H1 (cell line): Measurements from ENCODE around the gene CD53. TPM values are rescaled to one million over a fixed set of nuclear protein-coding genes. Genes with fewer than 3 reads are reported as not detected.

Experiments
- CTCF ChIA-PET: fragments of 300-600 bp; sonication (Branson Sonifier 250); formaldehyde crosslinking; loops from one replicate; lab custom pipeline; 2021; ENCODE audit not compliant: partially characterized antibody; lab: Charles Lee
- POLR2A ChIA-PET: fragments of 300-600 bp; sonication (Branson Sonifier 250); formaldehyde crosslinking; loops from one replicate; lab custom pipeline; 2021; ENCODE audit warnings: inconsistent platforms; ENCODE audit not compliant: partially characterized antibody; lab: Charles Lee
- DNase-seq, 2 experiments: peaks; one replicate each; pipeline versions ENCODE4 v3.0.0 to v3.0.0-alpha.2; 2010 to 2022; ENCODE audit warnings: low spot score in 2 of 2, low read depth in 1 of 2, mixed read lengths in 1 of 2
- FAIRE-seq: peaks from 2 replicates; lab custom pipeline; 2011; peaks lifted over from hg19 to GRCh38; lab: Jason Lieb, UNC
- H2AFZ ChIP-seq: 2 replicates; pipeline ENCODE4 v1.8.1; 2012; ENCODE audit warnings: low read length, inconsistent platforms
- H2AK5ac ChIP-seq: 2 replicates; pipeline ENCODE4 v1.6.1; 2013; ENCODE audit warnings: low read depth, low read length
- H2BK120ac ChIP-seq: replicated peaks from 2 replicates; pipeline ENCODE3; 2013; ENCODE audit warnings: low read depth, low read length, inconsistent platforms
- H2BK12ac ChIP-seq: 2 replicates; pipeline ENCODE4 v1.6.1; 2013; ENCODE audit warnings: low read depth, low read length
- H2BK15ac ChIP-seq: 2 replicates; pipeline ENCODE4 v1.6.1; 2013; ENCODE audit warnings: low read length
- H2BK20ac ChIP-seq: 2 replicates; pipeline ENCODE4 v1.6.1; 2013; ENCODE audit warnings: low read length
- H2BK5ac ChIP-seq: 2 replicates; pipeline ENCODE4 v1.6.1; 2013; ENCODE audit warnings: low read depth, low read length
- H3K14ac ChIP-seq: 2 replicates; pipeline ENCODE4 v1.6.1; 2013; ENCODE audit warnings: inconsistent platforms; ENCODE audit not compliant: insufficient read length
- H3K18ac ChIP-seq: 2 replicates; pipeline ENCODE4 v1.6.1; 2013; ENCODE audit warnings: low read length; ENCODE audit errors: extremely low read depth
- H3K23ac ChIP-seq: 2 replicates; pipeline ENCODE4 v1.6.1; 2013; ENCODE audit warnings: inconsistent platforms; ENCODE audit not compliant: insufficient read length
- H3K23me2 ChIP-seq: 2 replicates; pipeline ENCODE4 v1.6.1; 2013; ENCODE audit warnings: low read depth, low read length
- H3K27ac ChIP-seq: 2 replicates; pipeline ENCODE4 v1.6.1; 2011; ENCODE audit warnings: low read depth, low read length, inconsistent platforms
- H3K27me3 ChIP-seq, 4 experiments: replicated peaks in 1 of 4; 1 replicate in 1 of 4; 2 replicates in 3 of 4; pipeline versions ENCODE4 v1.6.1 to v1.8.1; 2011 to 2013; ENCODE audit warnings: low read length in 3 of 4, mild to moderate bottlenecking in 3 of 4, inconsistent platforms in 2 of 4, mixed read lengths in 2 of 4, moderate library complexity in 1 of 4; ENCODE audit not compliant: control insufficient read depth in 3 of 4, insufficient read depth in 3 of 4; ENCODE audit errors: extremely low read depth in 1 of 4
- H3K36me3 ChIP-seq, 4 experiments: 2 replicates each; pipeline versions ENCODE4 v1.6.1 to v1.8.1; 2011 to 2013; ENCODE audit warnings: mild to moderate bottlenecking in 4 of 4, low read length in 3 of 4, moderate library complexity in 2 of 4, control low read depth in 1 of 4, inconsistent platforms in 1 of 4; ENCODE audit not compliant: insufficient read depth in 4 of 4, control insufficient read depth in 2 of 4
- H3K4ac ChIP-seq: replicated peaks from 2 replicates; pipeline ENCODE3; 2013; ENCODE audit warnings: low read length, low read depth, mixed read lengths, inconsistent platforms; ENCODE audit not compliant: insufficient read length
- H3K4me1 ChIP-seq, 4 experiments: replicated peaks in 1 of 4; 1 replicate in 1 of 4; 2 replicates in 3 of 4; pipeline versions ENCODE4 v1.6.1 to v1.8.1; 2011 to 2013; ENCODE audit warnings: low read length in 3 of 4, inconsistent platforms in 2 of 4, mixed read lengths in 1 of 4; ENCODE audit not compliant: insufficient read depth in 4 of 4, control insufficient read depth in 3 of 4
- H3K4me2 ChIP-seq, 2 experiments: 2 replicates each; pipeline versions ENCODE4 v1.6.1 to v1.8.1; 2011 to 2013; ENCODE audit warnings: low read depth in 2 of 2, low read length in 2 of 2, control low read depth in 1 of 2, inconsistent platforms in 1 of 2, mild to moderate bottlenecking in 1 of 2; ENCODE audit not compliant: insufficient read depth in 1 of 2
- H3K4me3 ChIP-seq, 4 experiments: fragments of 200-600, 300-600 bp in 1 of 4; sonication (generic), shearing (Covaris generic), sonication (Bioruptor Twin) in 1 of 4; 2 replicates each; pipeline versions ENCODE4 v1.5.1 to v1.8.1; 2011 to 2016; ENCODE audit warnings: low read length in 4 of 4, low read depth in 3 of 4, control low read depth in 2 of 4, inconsistent platforms in 2 of 4, mild to moderate bottlenecking in 2 of 4, mixed read lengths in 1 of 4, moderate library complexity in 1 of 4; ENCODE audit not compliant: insufficient read depth in 2 of 4; ENCODE audit errors: extremely low read depth in 1 of 4
- H3K56ac ChIP-seq: replicated peaks from 2 replicates; pipeline ENCODE3; 2013; ENCODE audit warnings: low read depth, mild to moderate bottlenecking, mixed read lengths, low read length, inconsistent platforms; ENCODE audit not compliant: insufficient read length
- H3K79me1 ChIP-seq: 2 replicates; pipeline ENCODE4 v1.6.1; 2013; ENCODE audit warnings: low read depth, low read length, control low read depth
- H3K79me2 ChIP-seq, 2 experiments: 2 replicates each; pipeline versions ENCODE4 v1.6.1 to v1.8.1; 2012 to 2013; ENCODE audit warnings: low read length in 2 of 2, mild to moderate bottlenecking in 2 of 2, inconsistent platforms in 1 of 2; ENCODE audit not compliant: insufficient read depth in 2 of 2, control insufficient read depth in 1 of 2
- H3K9ac ChIP-seq, 4 experiments: replicated peaks in 1 of 4; 1 replicate in 1 of 4; 2 replicates in 3 of 4; pipeline versions ENCODE4 v1.6.1 to v1.8.1; 2011 to 2013; ENCODE audit warnings: low read depth in 3 of 4, low read length in 3 of 4, control low read depth in 2 of 4, mild to moderate bottlenecking in 2 of 4, moderate library complexity in 2 of 4, inconsistent platforms in 1 of 4; ENCODE audit errors: extremely low read depth in 1 of 4
- H3K9me3 ChIP-seq, 2 experiments: 2 replicates each; pipeline versions ENCODE4 v1.6.1 to v1.8.1; 2012 to 2013; ENCODE audit warnings: mild to moderate bottlenecking in 2 of 2, moderate library complexity in 2 of 2, control low read depth in 1 of 2, inconsistent platforms in 1 of 2, low read depth in 1 of 2, low read length in 1 of 2, mixed read lengths in 1 of 2; ENCODE audit not compliant: insufficient read depth in 2 of 2
- H4K20me1 ChIP-seq, 2 experiments: replicated peaks in 1 of 2; 2 replicates each; pipeline versions ENCODE3 to v1.8.1; 2011 to 2013; ENCODE audit warnings: inconsistent platforms in 2 of 2, low read length in 2 of 2, mild to moderate bottlenecking in 1 of 2; ENCODE audit not compliant: insufficient read depth in 2 of 2, control insufficient read depth in 1 of 2
- H4K5ac ChIP-seq: 2 replicates; pipeline ENCODE4 v1.6.1; 2013; ENCODE audit warnings: low read length, low read depth, mixed read lengths, inconsistent platforms; ENCODE audit not compliant: insufficient read length
- H4K8ac ChIP-seq: 2 replicates; pipeline ENCODE4 v1.8.0; 2013; ENCODE audit warnings: mild to moderate bottlenecking, moderate library complexity, low read length, inconsistent platforms; ENCODE audit not compliant: insufficient read depth; ENCODE audit errors: extremely low read depth
- H4K91ac ChIP-seq: replicated peaks from 2 replicates; pipeline ENCODE3; 2013; ENCODE audit warnings: low read length, mixed read lengths, inconsistent platforms; ENCODE audit not compliant: insufficient read length
- NRF1 ChIP-seq: IDR thresholded peaks from 2 replicates; pipeline ENCODE4 v1.6.1; 2011; ENCODE audit warnings: mild to moderate bottlenecking, low read depth, low read length, improper control_type of control experiment
- WGBS, 2 experiments: shearing (Covaris generic) in 1 of 2; methylation state at CpG; one replicate each; pipeline versions ENCODE4 v1.1.6 to v1.1.7; 2013 to 2015; ENCODE audit warnings: low lambda C conversion rate in 2 of 2, mixed read lengths in 2 of 2, inconsistent platforms in 1 of 2, low coverage in 1 of 2, missing lambda C conversion rate in 1 of 2; ENCODE audit not compliant: insufficient replicate concordance in 2 of 2, insufficient coverage in 1 of 2, insufficient read length in 1 of 2; ENCODE audit errors: extremely low coverage in 1 of 2, missing lambda C conversion rate in 1 of 2; 5-methylcytosine and 5-hydroxymethylcytosine counted together
- polyA plus RNA-seq, 7 experiments: library from polyadenylated mRNA; depleted of rRNA in 3 of 7; stranded (reverse) in 5 of 7; unstranded in 2 of 7; fragments of >200 nt in 5 of 7; fragments of 200-250 nt in 2 of 7; gene quantifications; 1 replicate in 5 of 7; 2 replicates in 1 of 7; 4 replicates in 1 of 7; pipeline versions ENCODE4 v1.2.1 to v1.2.3, GENCODE V29; 2011 to 2013; ENCODE audit warnings: missing spikeins in 2 of 7, mixed read lengths in 2 of 7
- total RNA-seq: library from RNA; stranded (reverse); fragmentation: NEBNext Ultra II Directional; extraction: Animal tissue kit (Norgen Biotek cat#: 25700); gene quantifications from 2 replicates; pipeline ENCODE4 v1.2.1, GENCODE V29; 2021
- TF ChIP-seq, protein P1 (sequence below): IDR thresholded peaks from 2 replicates; pipeline ENCODE4 v1.6.1; 2012; ENCODE audit warnings: inconsistent platforms

The CD53 gene
- total and polyA plus RNA-seq, 2 of the 8 experiments (the other 6 are each of a cell fraction or from before 2014, with no cell fraction given): 0.56 to 1.0 TPM

GRCh38 chr1:110876748-110877341 is 3.9 kb downstream of the CD53 start:
- no peak overlapping the region for H4K91ac ChIP-seq
- FAIRE-seq: no peak

More at GRCh38 chr1:110876748-110877341, 3.9 kb downstream of the CD53 start:
- H2BK20ac ChIP-seq: no peak overlapping the region
- H2BK5ac ChIP-seq: no peak overlapping the region
- no peak overlapping the region for H2BK15ac ChIP-seq
- ChIA-PET POLR2A (no interaction called here), CTCF (no interaction called here)
- no peaks in the 10 kb centered on the region for H3K79me1 ChIP-seq
- H3K14ac ChIP-seq: no peak overlapping the region
- H3K9me3 ChIP-seq: peaks cover 0 to 13% of the 10 kb centered on the region in 2 experiments; a peak in 1 of 4 replicates
- no peak for DNase-seq
- no peaks in the 10 kb centered on the region for H3K36me3 ChIP-seq
- H3K4me1 ChIP-seq: no peaks in the 10 kb centered on the region
- H2BK12ac ChIP-seq: no peak overlapping the region
- H2AK5ac ChIP-seq: no peak overlapping the region
- H4K20me1 ChIP-seq: no peaks in the 10 kb centered on the region
- H3K23ac ChIP-seq: no peak overlapping the region
- H3K27me3 ChIP-seq: no peaks in the 10 kb centered on the region
- no peak overlapping the region for H2AFZ ChIP-seq
- TF ChIP-seq, protein P1, sequence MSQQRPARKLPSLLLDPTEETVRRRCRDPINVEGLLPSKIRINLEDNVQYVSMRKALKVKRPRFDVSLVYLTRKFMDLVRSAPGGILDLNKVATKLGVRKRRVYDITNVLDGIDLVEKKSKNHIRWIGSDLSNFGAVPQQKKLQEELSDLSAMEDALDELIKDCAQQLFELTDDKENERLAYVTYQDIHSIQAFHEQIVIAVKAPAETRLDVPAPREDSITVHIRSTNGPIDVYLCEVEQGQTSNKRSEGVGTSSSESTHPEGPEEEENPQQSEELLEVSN: no peak
- no peak for TF ChIP-seq NRF1
- H3K9ac ChIP-seq: no peak overlapping the region
- no peak overlapping the region for H3K27ac ChIP-seq
- no peak overlapping the region for H3K18ac ChIP-seq
- H3K56ac ChIP-seq: no peak overlapping the region
- no peak overlapping the region for H3K4me2 ChIP-seq
- no peak overlapping the region for H2BK120ac ChIP-seq
- no peak overlapping the region for H3K4me3 ChIP-seq
- no peak overlapping the region for H3K4ac ChIP-seq
- H4K8ac ChIP-seq: no peak overlapping the region
- H3K79me2 ChIP-seq: no peaks in the 10 kb centered on the region
- 84% methylated on average over 1 of the region's 1 CpG; no CpG with 5 or more reads in 1 of the 2 experiments for WGBS, 2 experiments
- H4K5ac ChIP-seq: no peak overlapping the region
- no peaks in the 10 kb centered on the region for H3K23me2 ChIP-seq
